GM12864 (cell line): Measurements from ENCODE around the gene EED.
"Not testable (repeated sequence)": the region's sequence is repeated elsewhere in the genome, so short reads cannot be mapped to it uniquely, and the experiment has no call there.

ENCODE experiments used
- DNase-seq: peaks from one replicate; pipeline ENCODE4 v3.0.0-alpha.2; 2011; ENCODE audit warnings: low read depth
- H3K4me3 ChIP-seq: 2 replicates; pipeline ENCODE4 v1.5.1; 2011; ENCODE audit warnings: mild to moderate bottlenecking, low read depth, low read length, control low read depth
- CTCF ChIP-seq: IDR thresholded peaks from 2 replicates; pipeline ENCODE4 v1.5.1; 2011; ENCODE audit warnings: low read depth, mild to moderate bottlenecking, moderate library complexity, low read length, control low read depth, inconsistent platforms; ENCODE audit errors: missing control alignments

The EED gene

GRCh38 chr11:86275493-86276370 lies 31.2 kb downstream of the EED start:
- no peak for TF ChIP-seq CTCF
- no peak for DNase-seq
- H3K4me3 ChIP-seq: no peak overlapping the region

GRCh38 chr11:86277741-86278140 lies 33.2 kb downstream of the EED start:
- no peak overlapping the region for H3K4me3 ChIP-seq
- no peak for DNase-seq
- no peak for TF ChIP-seq CTCF

GRCh38 chr11:86278226-86278625 lies 33.7 kb downstream of the EED start:
- TF ChIP-seq CTCF: no peak
- DNase-seq: no peak
- no peak overlapping the region for H3K4me3 ChIP-seq

- no peak for DNase-seq
- TF ChIP-seq CTCF: no peak
- H3K4me3 ChIP-seq: no peak overlapping the region
These were observed 35.2 kb downstream of the EED start for GRCh38 chr11:86279747-86280146.

- H3K4me3 ChIP-seq: no peak overlapping the region
- TF ChIP-seq CTCF: no peak
- no peak for DNase-seq
These were observed 42.9 kb downstream of the EED start for GRCh38 chr11:86287468-86287796.

GRCh38 chr11:86288776-86289507 lies 44.4 kb downstream of the EED start:
- DNase-seq: no peak
- TF ChIP-seq CTCF: no peak

GRCh38 chr11:86289508-86290280 lies 45.1 kb downstream of the EED start:
- not testable (repeated sequence) for DNase-seq

More at GRCh38 chr11:86288776-86289507, 44.4 kb downstream of the EED start:
- H3K4me3 ChIP-seq: no peak overlapping the region

More at GRCh38 chr11:86289508-86290280, 45.1 kb downstream of the EED start:
- not testable (repeated sequence) for H3K4me3 ChIP-seq
